SIG-M5 (cell line): ENCODE data around the gene TSPAN17.

Experiments used
- DNase-seq: peaks from one replicate; lab custom pipeline; 2025; lab: John Stamatoyannopoulos, UW

Gene TSPAN17

GRCh38 chr5:176660530-176660859 lies 13.2 kb downstream of the TSPAN17 start:
- DNase-seq, result no peak

- no peak for DNase-seq
Observed at GRCh38 chr5:176660860-176661641, 13.8 kb downstream of the TSPAN17 start.

GRCh38 chr5:176661676-176662075 lies 14.4 kb downstream of the TSPAN17 start:
- DNase-seq, result no peak

DNA sequence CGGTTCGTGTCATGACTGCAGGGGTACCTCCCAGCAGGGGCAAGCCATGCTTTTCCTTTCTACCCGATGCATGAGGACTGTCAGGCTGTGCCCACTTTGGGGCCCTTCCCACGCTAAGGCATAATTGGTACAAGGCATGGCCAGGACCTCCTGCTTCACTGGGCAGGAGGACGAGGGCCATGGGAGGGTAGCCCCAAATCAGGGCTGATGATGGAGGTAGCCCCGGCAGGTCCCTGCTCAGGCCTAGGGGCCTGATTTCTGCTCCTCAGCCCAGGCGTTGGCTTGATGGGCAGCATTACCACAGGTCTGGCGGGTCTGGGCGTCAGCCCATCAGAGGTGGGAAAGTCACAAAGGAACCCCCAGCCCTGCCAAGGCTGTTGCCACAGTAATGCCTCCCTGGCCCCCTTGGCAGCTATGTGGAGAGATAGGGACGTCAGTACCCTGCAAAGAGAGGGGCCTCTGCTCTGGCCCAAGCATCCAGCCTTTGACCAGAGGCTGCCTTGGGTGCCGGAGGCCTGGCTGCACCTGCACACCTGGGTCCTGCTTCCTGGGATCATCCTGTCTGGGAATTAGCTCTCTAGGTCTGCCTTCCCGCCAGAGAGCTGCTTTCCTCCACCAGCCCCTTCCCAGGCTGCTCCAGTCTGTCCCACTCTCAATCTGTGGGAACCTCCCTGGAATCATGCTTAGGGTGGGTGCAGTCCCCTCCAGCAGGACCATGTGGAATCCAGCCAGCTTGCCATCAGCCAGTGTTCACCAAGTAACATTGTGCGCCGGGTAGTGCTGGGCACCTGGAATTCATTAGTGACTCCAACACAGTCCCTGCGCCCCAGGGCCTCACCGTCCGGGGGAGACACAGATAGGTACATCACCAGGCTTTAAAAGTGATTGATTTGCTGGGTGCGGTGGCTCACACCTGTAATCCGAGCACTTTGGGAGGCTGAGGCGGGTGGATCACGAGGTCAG lies 15.4 kb downstream of the TSPAN17 start:
- DNase-seq, result no peak

GRCh38 chr5:176663566-176663965 lies 16.3 kb downstream of the TSPAN17 start:
- DNase-seq, result no peak

- no peak for DNase-seq
Observed at GRCh38 chr5:176664479-176664878, 17.2 kb downstream of the TSPAN17 start.

- no peak for DNase-seq
Observed at GRCh38 chr5:176664886-176665285, 17.6 kb downstream of the TSPAN17 start.

GRCh38 chr5:176665517-176665916 lies 18.2 kb downstream of the TSPAN17 start:
- DNase-seq, result no peak

DNA sequence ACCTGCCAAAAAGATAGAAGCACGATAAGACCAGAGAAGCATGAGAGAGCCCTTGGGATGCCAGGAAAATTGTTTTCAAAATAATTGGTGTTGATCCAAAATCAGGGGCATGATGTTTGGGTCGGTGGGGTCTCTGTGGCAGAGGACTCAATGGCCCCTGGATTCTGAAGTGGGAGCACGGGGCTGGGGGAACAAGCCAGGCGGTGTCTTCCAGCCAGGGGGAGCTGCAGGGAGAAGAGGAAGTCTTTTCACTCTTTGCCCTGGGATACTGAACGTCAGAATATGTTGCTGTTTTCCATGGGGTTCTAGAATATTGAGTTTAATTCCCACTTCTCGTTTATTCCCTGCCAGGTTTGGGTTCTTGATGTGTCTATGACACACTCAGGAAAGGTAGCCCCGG lies 20.4 kb downstream of the TSPAN17 start:
- no peak for DNase-seq

- DNase-seq, result no peak
Observed at GRCh38 chr5:176670449-176670848, 23.2 kb downstream of the TSPAN17 start.

GRCh38 chr5:176671399-176671798 lies 24.1 kb downstream of the TSPAN17 start:
- no peak for DNase-seq

- no peak for DNase-seq
Observed at GRCh38 chr5:176671890-176672747, 24.8 kb downstream of the TSPAN17 start.

- DNase-seq, result no peak
Observed at GRCh38 chr5:176673651-176674583, 26.6 kb downstream of the TSPAN17 start.

DNA sequence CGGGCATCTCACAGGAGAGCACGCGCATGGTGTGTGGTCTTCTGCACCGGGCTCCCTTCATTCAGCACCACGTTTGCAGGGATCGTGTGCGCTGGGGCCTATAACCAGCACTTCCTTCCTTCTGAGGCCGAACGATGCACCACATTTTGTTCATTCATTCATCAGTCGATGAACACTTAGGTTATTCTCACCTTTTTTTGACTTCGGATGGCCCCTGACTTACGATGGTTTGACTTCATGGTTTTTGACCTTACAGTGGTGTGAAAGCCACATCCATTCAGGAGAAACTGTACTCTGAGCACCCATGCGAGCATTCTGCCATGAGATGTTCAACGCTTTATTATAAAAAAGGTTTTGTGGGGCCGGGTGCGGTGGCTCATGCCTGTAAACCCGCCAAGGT lies 27.5 kb downstream of the TSPAN17 start:
- no peak for DNase-seq

DNA sequence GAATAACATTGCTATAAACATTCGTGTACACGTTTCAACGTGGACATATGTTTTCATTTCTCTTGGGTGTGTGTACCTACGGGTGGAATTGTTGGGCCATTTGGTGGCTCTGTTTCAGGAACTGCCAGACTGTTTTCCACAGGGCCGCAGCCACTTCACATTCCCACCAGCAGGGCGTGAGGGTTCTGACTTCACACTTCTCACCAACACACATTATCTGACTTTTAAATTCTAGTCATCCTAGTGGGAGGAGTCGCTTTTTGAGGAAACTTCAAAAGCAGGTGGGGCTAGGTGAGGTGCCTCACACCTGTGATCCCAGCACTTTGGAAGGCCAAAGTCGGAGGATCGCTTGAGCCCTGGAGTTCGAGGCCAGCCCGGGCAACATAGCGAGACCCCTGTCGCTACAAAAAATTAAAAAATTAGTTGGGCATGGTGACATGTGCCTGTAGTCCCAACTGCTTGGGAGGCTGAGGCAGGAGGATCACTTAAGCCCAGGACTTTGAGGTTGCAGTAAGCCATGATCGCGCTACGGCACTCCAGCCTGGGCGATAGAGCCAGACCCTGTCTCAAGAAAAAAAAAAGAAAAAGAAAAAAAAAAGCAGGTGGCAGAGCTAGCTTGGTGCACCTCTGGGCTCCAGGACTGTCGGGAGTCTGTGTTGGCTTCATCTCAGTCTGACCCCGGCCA lies 28.5 kb downstream of the TSPAN17 start:
- no peak for DNase-seq

DNA sequence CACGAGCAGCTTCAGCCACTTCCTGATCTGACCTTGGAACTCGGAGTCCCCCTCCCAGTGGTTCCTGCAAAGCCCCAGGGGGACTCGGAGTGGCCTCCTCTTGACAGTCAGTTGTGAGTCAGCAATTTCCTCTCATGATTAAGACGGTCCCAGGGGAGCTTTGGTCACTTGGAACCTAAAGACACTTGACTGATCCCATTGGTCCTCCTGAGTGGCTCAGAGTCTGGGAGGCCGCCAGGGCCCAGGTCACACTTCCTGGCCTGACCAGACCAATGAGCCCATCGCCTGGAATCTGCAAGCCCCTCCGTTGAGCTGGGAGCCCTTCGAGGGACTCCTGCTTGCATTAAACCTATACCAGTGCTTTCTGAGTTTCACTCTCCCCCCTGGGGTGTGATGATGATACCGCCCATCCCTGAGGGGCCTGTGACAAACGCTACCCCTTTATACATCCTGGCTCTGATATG lies 29.1 kb downstream of the TSPAN17 start:
- DNase-seq, result no peak

- DNase-seq, result no peak
Observed at GRCh38 chr5:176677209-176677939, 30.1 kb downstream of the TSPAN17 start.

GRCh38 chr5:176678584-176678983 lies 31.3 kb downstream of the TSPAN17 start:
- DNase-seq, result no peak

DNA sequence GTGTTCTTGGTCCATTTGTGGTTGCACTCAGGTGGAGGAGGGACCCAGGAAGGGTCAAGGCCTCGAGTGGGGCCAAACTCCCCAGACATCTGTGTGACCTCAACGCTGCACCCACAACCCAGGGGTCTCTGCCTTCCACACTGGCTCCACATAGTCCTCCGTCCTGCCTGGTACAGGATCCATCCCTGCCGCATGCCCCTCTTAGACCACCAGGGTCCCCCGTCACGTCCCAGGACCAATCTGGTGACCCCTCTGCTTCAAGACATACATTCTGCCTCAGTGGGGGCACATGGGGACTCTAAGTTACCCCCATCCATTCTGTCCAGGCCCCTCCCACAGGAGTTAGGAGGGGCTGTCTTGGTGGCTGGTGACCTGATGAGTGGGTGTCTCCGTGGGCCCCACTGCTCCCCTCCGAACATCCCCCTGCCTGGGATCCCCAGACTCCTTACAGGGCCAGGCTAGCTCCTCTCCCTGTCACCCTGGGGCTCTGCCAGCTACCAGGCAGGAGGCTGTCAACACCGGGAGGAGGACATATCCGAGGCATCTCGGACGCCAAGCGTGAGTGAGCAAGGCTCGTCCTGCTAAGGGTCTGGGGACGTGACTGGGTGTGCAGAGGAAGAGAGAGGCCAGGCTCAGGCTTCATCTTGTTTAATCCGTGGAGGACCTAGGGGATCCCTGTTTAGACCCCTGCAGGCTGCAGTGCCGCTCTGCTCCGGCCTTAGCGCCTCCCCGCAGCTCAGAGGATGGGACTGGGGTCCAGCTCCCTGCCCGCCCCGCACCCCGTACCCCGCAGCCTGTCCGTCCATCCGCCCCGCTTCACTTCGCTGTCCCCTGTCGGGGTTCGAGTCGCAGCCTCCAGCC lies 32.3 kb downstream of the TSPAN17 start:
- DNase-seq, result no peak
